ENCODE data around the gene NEK11. TPM values are rescaled to one million over a fixed set of nuclear protein-coding genes. Genes with fewer than 3 reads are reported as not detected.
"Not testable (repeated sequence)": the region's sequence is repeated elsewhere in the genome, so short reads cannot be mapped to it uniquely, and the experiment has no call there.

The NEK11 gene
- total RNA-seq, 1 experiment from 2014 or later = 2.5 TPM

DNA sequence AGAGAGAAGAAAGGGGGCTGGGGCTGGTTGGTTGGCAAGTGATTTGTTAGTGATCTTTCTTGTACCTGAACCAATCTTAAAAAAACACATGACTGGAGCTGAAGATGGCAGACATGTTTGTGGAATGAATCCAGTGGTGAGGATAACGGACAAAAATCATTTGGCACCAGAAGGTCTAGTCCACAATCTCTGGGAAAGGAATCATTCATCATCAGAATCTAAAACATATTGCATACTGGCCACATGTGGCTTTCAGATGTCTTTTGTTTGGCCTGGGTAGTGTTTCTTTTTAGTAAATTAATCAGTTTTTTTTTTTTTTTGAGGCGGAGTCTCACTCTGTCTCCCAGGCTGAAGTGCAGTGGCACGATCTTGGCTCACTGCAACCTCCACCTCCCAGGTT, 5.0 kb downstream of the NEK11 start:
- H2AFZ ChIP-seq (ENCODE audit: low read length) = no peak overlapping the region
- H3K4me1 ChIP-seq (ENCODE audit: low read length) = peaks cover 11% of the 10 kb centered on the region
- no peak overlapping the region for H3K4me3 ChIP-seq (ENCODE audit: low read length)
- no peak overlapping the region for H3K27ac ChIP-seq (ENCODE audit: low read length)
- no peak for DNase-seq
- H3K79me2 ChIP-seq (ENCODE audit: low read length) = no peaks in the 10 kb centered on the region
- no peaks in the 10 kb centered on the region for H3K9me2 ChIP-seq (replicated peaks; ENCODE audit: insufficient read depth, low read length)
- no peak overlapping the region for H3K9ac ChIP-seq (ENCODE audit: low read length)
- no peak overlapping the region for H3K4me2 ChIP-seq (ENCODE audit: low read depth, low read length, poor library complexity, severe bottlenecking)
- H3K27me3 ChIP-seq (ENCODE audit: low read length) = no peaks in the 10 kb centered on the region
- no peaks in the 10 kb centered on the region for H3K9me3 ChIP-seq (ENCODE audit: low read length)
- H3K36me3 ChIP-seq (ENCODE audit: insufficient read depth, low read length) = no peaks in the 10 kb centered on the region
- no peaks in the 10 kb centered on the region for H4K20me1 ChIP-seq (ENCODE audit: insufficient read depth, low read depth, low read length)

DNA sequence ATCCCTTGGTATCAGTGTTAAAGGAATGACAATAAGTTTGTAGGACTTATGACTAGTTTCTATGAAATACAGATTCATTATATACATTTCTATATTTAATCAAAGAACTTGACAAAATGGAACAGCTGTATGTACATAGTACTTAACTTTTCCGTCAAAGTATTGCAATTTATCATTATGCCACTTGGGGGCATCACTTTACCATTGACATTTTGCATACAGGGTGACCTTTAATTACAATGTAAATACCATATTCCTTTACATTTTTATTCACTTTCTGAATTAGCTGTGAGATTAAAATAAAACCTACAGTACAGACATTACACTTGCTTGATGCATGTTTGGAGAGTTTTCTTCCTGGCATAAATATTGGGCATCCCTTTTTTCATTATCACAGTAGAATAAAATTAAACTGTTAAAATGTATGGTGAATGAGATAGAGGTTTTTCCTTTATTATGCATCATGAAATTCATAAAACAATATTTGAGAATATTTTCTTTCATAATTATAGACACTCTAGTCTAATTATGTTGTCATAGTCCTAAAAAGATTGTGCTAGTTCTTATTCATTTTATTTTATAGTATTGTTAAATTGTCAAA, 6.9 kb downstream of the NEK11 start:
- peak; percentile 87 for DNase-seq
- H4K20me1 ChIP-seq (ENCODE audit: insufficient read depth, low read depth, low read length) = no peaks in the 10 kb centered on the region
- no peak overlapping the region for H3K4me3 ChIP-seq (ENCODE audit: low read length)
- no peak overlapping the region; the same call in 1 of the 2 replicates for H2AFZ ChIP-seq (ENCODE audit: low read length)
- H3K36me3 ChIP-seq (ENCODE audit: insufficient read depth, low read length) = no peaks in the 10 kb centered on the region
- no peaks in the 10 kb centered on the region for H3K27me3 ChIP-seq (ENCODE audit: low read length)
- no peak overlapping the region for H3K4me2 ChIP-seq (ENCODE audit: low read depth, low read length, poor library complexity, severe bottlenecking)
- H3K79me2 ChIP-seq (ENCODE audit: low read length) = no peaks in the 10 kb centered on the region
- no peak overlapping the region for H3K27ac ChIP-seq (ENCODE audit: low read length)
- 0 out of 2 replicates have a peak, but pooled peaks cover 4% of the 10 kb centered on the region for H3K4me1 ChIP-seq (ENCODE audit: low read length)
- H3K9me2 ChIP-seq (replicated peaks; ENCODE audit: insufficient read depth, low read length) = no peaks in the 10 kb centered on the region
- H3K9ac ChIP-seq (ENCODE audit: low read length) = no peak overlapping the region
- H3K9me3 ChIP-seq (ENCODE audit: low read length) = no peaks in the 10 kb centered on the region

DNA sequence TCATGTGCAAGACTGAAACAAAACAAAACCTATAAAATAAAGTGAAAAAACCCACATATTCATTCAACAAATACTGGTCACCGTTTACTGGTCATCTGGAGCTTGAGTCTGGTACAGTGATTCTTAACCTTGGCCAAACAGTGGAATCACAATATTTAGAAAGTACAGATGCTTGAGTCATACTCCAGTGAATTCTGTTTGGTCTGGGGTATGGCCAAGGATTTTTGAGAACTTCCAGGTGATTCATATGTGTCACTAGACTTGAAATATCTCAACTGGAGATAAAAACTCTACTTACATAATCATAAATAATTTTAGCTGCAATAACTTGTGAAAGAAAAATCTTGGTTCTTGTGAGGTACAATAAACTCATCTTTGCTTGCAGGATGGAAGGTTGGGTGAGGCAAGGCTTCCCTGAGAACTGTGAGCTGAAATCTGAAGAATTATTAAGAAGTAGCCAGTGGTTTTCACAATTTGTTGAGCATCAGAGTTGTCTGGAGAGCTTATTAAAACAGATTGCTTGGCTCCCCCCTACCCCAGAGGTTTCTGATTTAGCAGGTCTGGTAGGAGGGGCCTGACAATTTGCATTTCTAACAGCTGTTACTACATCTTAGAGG, 9.6 kb downstream of the NEK11 start:
- no peaks in the 10 kb centered on the region for H3K79me2 ChIP-seq (ENCODE audit: low read length)
- no peaks in the 10 kb centered on the region for H4K20me1 ChIP-seq (ENCODE audit: insufficient read depth, low read depth, low read length)
- no peak overlapping the region for H3K9ac ChIP-seq (ENCODE audit: low read length)
- H3K4me1 ChIP-seq (ENCODE audit: low read length) = peaks cover 8% of the 10 kb centered on the region; the same call in 1 of the 2 replicates
- no peak overlapping the region for H2AFZ ChIP-seq (ENCODE audit: low read length)
- H3K9me3 ChIP-seq (ENCODE audit: low read length) = no peaks in the 10 kb centered on the region
- no peaks in the 10 kb centered on the region for H3K36me3 ChIP-seq (ENCODE audit: insufficient read depth, low read length)
- no peaks in the 10 kb centered on the region for H3K27me3 ChIP-seq (ENCODE audit: low read length)
- H3K27ac ChIP-seq (ENCODE audit: low read length) = no peak overlapping the region
- no peak for DNase-seq
- no peaks in the 10 kb centered on the region for H3K9me2 ChIP-seq (replicated peaks; ENCODE audit: insufficient read depth, low read length)
- H3K4me2 ChIP-seq (ENCODE audit: low read depth, low read length, poor library complexity, severe bottlenecking) = no peak overlapping the region
- H3K4me3 ChIP-seq (ENCODE audit: low read length) = no peak overlapping the region

DNA sequence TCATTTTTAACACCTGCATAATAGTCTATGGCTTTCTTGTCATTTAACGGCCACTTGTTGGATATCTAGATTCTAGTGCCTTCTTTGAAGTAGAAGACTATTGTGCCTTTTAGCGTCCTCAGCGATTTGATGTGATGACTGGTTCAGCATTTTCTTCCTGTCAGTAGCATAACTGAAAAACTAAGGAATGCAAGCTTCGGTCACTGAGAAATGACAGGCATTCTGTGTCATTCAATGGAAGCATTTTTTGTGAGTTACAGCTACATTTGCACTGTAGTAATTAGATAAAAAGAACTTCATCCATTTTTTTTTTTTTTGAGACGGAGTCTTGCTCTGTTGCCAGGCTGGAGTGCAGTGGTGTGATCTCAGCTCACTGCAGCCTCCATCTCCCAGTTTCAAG, 10.3 kb downstream of the NEK11 start:
- no peaks in the 10 kb centered on the region for H3K9me2 ChIP-seq (replicated peaks; ENCODE audit: insufficient read depth, low read length)
- no peak for DNase-seq
- no peaks in the 10 kb centered on the region for H4K20me1 ChIP-seq (ENCODE audit: insufficient read depth, low read depth, low read length)
- H3K79me2 ChIP-seq (ENCODE audit: low read length) = no peaks in the 10 kb centered on the region
- no peaks in the 10 kb centered on the region for H3K27me3 ChIP-seq (ENCODE audit: low read length)
- no peak overlapping the region for H3K27ac ChIP-seq (ENCODE audit: low read length)
- no peak overlapping the region for H3K4me2 ChIP-seq (ENCODE audit: low read depth, low read length, poor library complexity, severe bottlenecking)
- H3K9ac ChIP-seq (ENCODE audit: low read length) = no peak overlapping the region
- no peak overlapping the region for H2AFZ ChIP-seq (ENCODE audit: low read length)
- no peak overlapping the region for H3K4me3 ChIP-seq (ENCODE audit: low read length)
- peaks cover 8% of the 10 kb centered on the region; the same call in 1 of the 2 replicates for H3K4me1 ChIP-seq (ENCODE audit: low read length)
- no peaks in the 10 kb centered on the region for H3K36me3 ChIP-seq (ENCODE audit: insufficient read depth, low read length)
- no peaks in the 10 kb centered on the region for H3K9me3 ChIP-seq (ENCODE audit: low read length)

DNA sequence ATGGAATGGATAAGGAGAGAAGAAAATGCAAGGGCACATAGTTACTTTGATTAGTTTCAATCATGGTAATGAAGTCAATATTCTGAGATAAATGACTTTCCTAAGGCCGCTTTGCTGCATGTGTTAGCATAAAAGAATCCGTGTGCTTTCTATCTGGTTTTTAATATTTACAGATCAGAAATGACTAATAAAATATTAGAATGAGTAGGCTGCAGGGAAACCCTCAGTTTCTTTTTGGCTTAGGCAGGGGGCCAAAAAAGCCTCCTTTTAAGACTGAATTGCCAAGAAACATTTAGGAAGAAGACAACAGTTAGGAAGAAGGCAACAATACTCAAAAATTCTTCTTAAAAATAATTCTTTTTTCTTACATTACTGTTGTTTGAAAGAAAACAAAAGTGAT, 11.6 kb downstream of the NEK11 start:
- Histone ChIP-seq H3K4me2 (ENCODE audit: low read depth, low read length, poor library complexity, severe bottlenecking) (no peak overlapping the region), H4K20me1 (ENCODE audit: insufficient read depth, low read depth, low read length) (no peaks in the 10 kb centered on the region), H3K9ac (ENCODE audit: low read length) (no peak overlapping the region)

DNA sequence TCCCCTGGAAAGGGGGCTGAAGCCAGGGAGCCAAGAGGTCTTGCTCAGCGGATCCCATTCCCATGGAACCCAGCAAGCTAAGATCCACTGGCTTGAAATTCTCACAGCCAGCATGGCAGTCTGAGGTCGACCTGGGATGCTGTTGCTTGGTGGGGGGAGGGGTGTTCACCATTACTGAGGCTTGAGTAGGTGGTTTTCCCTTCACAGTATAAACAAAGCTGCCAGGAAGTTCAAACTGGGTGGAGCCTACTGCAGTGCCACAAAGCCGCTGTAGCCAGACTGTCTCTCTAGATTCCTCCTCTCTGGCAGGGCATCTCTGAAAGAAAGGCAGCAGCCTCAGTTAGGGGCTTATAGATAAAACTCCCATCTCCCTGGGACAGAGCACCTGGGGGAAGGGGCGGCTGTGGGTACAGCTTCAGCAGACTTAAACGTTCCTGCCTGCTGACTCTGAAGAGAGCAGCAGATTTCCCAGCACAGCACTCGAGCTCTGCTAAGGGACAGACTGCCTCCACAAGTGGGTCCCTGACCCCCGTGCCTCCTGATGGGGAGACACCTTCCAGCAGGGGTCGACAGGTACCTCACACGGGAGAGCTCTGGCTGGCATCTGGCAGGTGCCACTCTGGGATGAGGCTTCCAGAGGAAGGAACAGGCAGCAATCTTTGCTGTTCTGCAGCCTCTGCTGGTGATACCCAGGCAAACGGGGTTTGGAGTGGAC, 15.8 kb downstream of the NEK11 start:
- not testable (repeated sequence) for H3K4me3 ChIP-seq (ENCODE audit: low read length); H3K79me2 ChIP-seq (ENCODE audit: low read length); H3K27ac ChIP-seq (ENCODE audit: low read length); H3K27me3 ChIP-seq (ENCODE audit: low read length); H3K9me2 ChIP-seq (replicated peaks; ENCODE audit: insufficient read depth, low read length); H3K9me3 ChIP-seq (ENCODE audit: low read length); DNase-seq; H4K20me1 ChIP-seq (ENCODE audit: insufficient read depth, low read depth, low read length); H3K4me2 ChIP-seq (ENCODE audit: low read depth, low read length, poor library complexity, severe bottlenecking); H2AFZ ChIP-seq (ENCODE audit: low read length); H3K4me1 ChIP-seq (ENCODE audit: low read length); H3K9ac ChIP-seq (ENCODE audit: low read length); H3K36me3 ChIP-seq (ENCODE audit: insufficient read depth, low read length)

More for the DNA sequence above, 11.6 kb downstream of the NEK11 start:
- Histone ChIP-seq H3K36me3 (ENCODE audit: insufficient read depth, low read length) (no peaks in the 10 kb centered on the region), H3K27me3 (ENCODE audit: low read length) (no peaks in the 10 kb centered on the region), H3K27ac (ENCODE audit: low read length) (no peak overlapping the region), H3K9me2 (replicated peaks; ENCODE audit: insufficient read depth, low read length) (no peaks in the 10 kb centered on the region), H3K9me3 (ENCODE audit: low read length) (no peaks in the 10 kb centered on the region), H3K4me3 (ENCODE audit: low read length) (no peak overlapping the region), H3K79me2 (ENCODE audit: low read length) (no peaks in the 10 kb centered on the region), H2AFZ (ENCODE audit: low read length) (no peak overlapping the region), H3K4me1 (ENCODE audit: low read length) (peaks cover 4% of the 10 kb centered on the region; the same call in 1 of the 2 replicates)
- no peak for DNase-seq

DNA sequence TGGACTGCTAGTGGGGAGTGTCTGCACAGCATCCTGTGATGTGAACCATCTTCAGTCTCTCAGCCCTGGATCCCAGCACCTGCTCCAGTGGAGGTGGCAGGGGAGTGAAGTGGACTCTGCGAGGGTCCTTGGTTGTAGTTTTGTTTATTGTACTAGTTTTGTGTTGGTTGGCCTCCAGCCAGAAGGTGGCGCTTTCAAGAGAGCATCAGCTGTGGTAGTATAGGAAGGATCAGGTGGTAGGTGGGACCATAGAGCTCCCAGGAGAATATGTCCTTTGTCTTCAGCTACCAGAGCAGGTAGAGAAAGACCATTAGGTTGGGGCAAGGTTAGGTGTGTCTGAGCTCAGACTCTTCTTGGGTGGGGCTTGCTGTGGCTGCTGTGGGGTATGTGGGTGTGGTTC, 20.9 kb downstream of the NEK11 start:
- Histone ChIP-seq H3K4me3 (ENCODE audit: low read length) (no peak overlapping the region), H3K9me3 (ENCODE audit: low read length) (no peaks in the 10 kb centered on the region), H2AFZ (ENCODE audit: low read length) (no peak overlapping the region), H3K9me2 (replicated peaks; ENCODE audit: insufficient read depth, low read length) (no peaks in the 10 kb centered on the region), H3K4me2 (ENCODE audit: low read depth, low read length, poor library complexity, severe bottlenecking) (no peak overlapping the region), H3K79me2 (ENCODE audit: low read length) (no peaks in the 10 kb centered on the region), H4K20me1 (ENCODE audit: insufficient read depth, low read depth, low read length) (no peaks in the 10 kb centered on the region), H3K27ac (ENCODE audit: low read length) (no peak overlapping the region), H3K4me1 (ENCODE audit: low read length) (peaks cover 4% of the 10 kb centered on the region), H3K9ac (ENCODE audit: low read length) (no peak overlapping the region), H3K36me3 (ENCODE audit: insufficient read depth, low read length) (no peaks in the 10 kb centered on the region), H3K27me3 (ENCODE audit: low read length) (no peaks in the 10 kb centered on the region)
- DNase-seq = no peak

DNA sequence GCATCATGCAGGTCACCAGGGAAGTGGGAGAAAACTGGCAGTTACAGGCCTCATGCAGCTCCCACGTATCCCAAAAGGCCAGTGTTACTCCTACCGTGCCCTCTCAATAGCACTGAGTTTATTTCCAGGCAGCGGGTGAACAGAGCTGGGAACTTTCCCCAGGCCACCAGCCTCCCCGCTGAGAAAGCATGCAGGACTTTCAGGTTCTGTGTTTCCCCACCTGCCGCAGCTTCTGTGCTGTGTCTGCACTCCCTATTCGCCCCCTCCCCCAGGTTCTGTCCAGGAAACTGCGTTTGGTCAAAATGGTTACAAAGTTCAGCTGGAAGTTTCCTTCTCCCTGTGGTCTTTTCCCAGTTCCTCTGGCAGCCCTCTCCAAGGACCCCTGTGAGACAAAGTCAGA, 21.4 kb downstream of the NEK11 start:
- no peak overlapping the region for H3K9ac ChIP-seq (ENCODE audit: low read length)

More for the DNA sequence above, 21.4 kb downstream of the NEK11 start:
- Histone ChIP-seq H3K79me2 (ENCODE audit: low read length) (no peaks in the 10 kb centered on the region), H3K4me1 (ENCODE audit: low read length) (peaks cover 8% of the 10 kb centered on the region), H3K9me2 (replicated peaks; ENCODE audit: insufficient read depth, low read length) (no peaks in the 10 kb centered on the region), H3K4me2 (ENCODE audit: low read depth, low read length, poor library complexity, severe bottlenecking) (no peak overlapping the region), H3K27me3 (ENCODE audit: low read length) (no peaks in the 10 kb centered on the region), H4K20me1 (ENCODE audit: insufficient read depth, low read depth, low read length) (no peaks in the 10 kb centered on the region), H3K27ac (ENCODE audit: low read length) (no peak overlapping the region), H3K36me3 (ENCODE audit: insufficient read depth, low read length) (no peaks in the 10 kb centered on the region), H3K9me3 (ENCODE audit: low read length) (no peaks in the 10 kb centered on the region), H2AFZ (ENCODE audit: low read length) (no peak overlapping the region), H3K4me3 (ENCODE audit: low read length) (no peak overlapping the region)
- DNase-seq = no peak
